BJ (cell line): ENCODE measurements around the gene VCL. TPM values are rescaled to one million over a fixed set of nuclear protein-coding genes. Genes with fewer than 3 reads are reported as not detected.

Experiments
- CTCF ChIA-PET: fragments of 350-600 bp; formaldehyde crosslinking; extraction: SDS; loops from one replicate; lab custom pipeline; 2021; ENCODE audit warnings: antibody characterized with exemption, inconsistent platforms; lab: Yijun Ruan, JAX
- POLR2A ChIA-PET: fragments of 300-600 bp; sonication (Branson Sonifier 250); formaldehyde crosslinking; extraction: SDS; loops from one replicate; lab custom pipeline; 2021; ENCODE audit warnings: antibody characterized with exemption; lab: Charles Lee
- DNase-seq: peaks from one replicate; pipeline ENCODE4 v3.0.0-alpha.2; 2011; ENCODE audit warnings: low read depth
- H3K27me3 ChIP-seq: 2 replicates; pipeline ENCODE4 v1.6.0; 2011; ENCODE audit warnings: low read length; ENCODE audit not compliant: control insufficient read depth, insufficient read depth
- H3K36me3 ChIP-seq: 2 replicates; pipeline ENCODE4 v1.5.1; 2011; ENCODE audit warnings: low read length; ENCODE audit not compliant: control insufficient read depth, insufficient read depth
- H3K4me3 ChIP-seq: 2 replicates; pipeline ENCODE4 v1.5.1; 2011; ENCODE audit warnings: low read depth, mild to moderate bottlenecking, control low read depth, low read length
- CTCF ChIP-seq: IDR thresholded peaks from 2 replicates; pipeline ENCODE4 v1.5.1; 2011; ENCODE audit warnings: low read depth, mild to moderate bottlenecking, control low read depth, inconsistent platforms, low read length, moderate library complexity; ENCODE audit not compliant: insufficient read depth
- polyA plus RNA-seq: library from polyadenylated mRNA; depleted of rRNA; stranded (reverse); fragments of >200 nt; gene quantifications from 2 replicates; pipeline ENCODE4 v1.2.3, GENCODE V29; 2011

Gene VCL
- polyA plus RNA-seq, 1 experiment, result 255 TPM

DNA sequence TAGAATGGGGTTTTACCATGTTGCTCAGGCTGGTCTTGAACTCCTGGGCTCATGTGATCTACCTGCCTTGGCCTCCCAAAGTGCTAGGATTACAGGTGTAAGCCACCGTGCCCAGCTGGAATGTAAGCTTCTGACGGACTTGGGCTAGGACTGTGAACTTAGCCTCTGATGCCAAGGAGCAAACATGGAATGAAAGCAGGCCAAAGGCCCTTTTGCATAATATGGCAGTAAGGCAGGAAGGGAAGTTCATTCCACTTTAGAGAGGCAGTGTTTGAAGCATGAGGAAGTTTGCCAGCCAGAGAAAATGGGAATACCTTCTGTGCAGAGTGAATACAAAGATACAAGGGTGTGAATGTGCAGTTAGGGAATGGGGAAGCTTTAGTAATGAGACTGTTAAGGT, 20.3 kb downstream of the VCL start:
- DNase-seq, result no peak
- ChIA-PET POLR2A (no interaction called here), CTCF (no interaction called here)
- TF ChIP-seq CTCF, result no peak
- no peak overlapping the region for H3K4me3 ChIP-seq
- H3K36me3 ChIP-seq, result 0 out of 2 replicates have a peak, but pooled peaks cover 1% of the 10 kb centered on the region
- H3K27me3 ChIP-seq, result no peaks in the 10 kb centered on the region

DNA sequence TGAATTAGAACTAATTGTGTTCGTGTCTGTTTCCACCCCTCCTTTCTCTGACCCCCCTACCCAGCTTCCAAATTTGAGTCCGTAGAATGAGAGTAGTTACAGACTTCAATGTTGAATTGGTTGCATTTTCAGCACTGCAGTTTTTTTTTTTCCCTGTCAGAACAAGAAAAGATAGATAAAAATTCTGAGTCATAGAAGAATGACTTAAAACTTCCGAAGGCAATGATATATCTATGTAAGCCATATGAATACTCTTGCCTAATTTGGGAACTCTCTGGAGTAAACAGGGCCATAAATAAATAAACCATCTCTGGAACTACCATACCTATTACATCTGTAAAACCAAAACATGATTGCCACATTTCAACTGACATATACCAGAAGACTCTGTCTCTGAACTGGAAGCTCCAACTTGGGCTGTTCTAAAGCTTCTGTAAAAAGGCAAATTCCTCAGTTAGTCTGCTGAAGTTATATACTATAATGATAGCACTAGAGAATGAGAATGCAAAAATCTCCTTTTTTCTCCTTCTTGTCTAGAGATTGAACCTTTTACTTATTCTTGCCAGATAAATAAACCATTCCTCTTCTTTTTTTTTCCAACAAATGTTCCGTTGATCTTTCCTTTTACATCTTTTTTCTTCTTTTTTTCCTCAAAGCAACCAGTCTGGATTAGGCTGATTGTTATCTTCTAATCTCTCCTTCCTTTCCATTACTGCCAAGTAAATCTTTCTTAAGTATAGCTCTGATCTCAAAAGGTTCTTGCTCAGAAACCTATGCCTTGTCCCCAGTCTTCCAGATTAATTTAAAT, 23.5 kb downstream of the VCL start:
- H3K27me3 ChIP-seq, result no peaks in the 10 kb centered on the region
- 0 out of 2 replicates have a peak, but pooled peaks cover 1% of the 10 kb centered on the region for H3K36me3 ChIP-seq
- POLR2A ChIA-PET, result interaction anchor here (0.5 to 0.7 kb wide), 3 partner anchors 23 to 101 kb away, joined by 3 to 8 read pairs (median 6); no protein-coding TSS in a partner anchor
- no peak for DNase-seq
- H3K4me3 ChIP-seq, result no peak overlapping the region
- CTCF ChIA-PET, result interaction anchor here (1.0 to 2.0 kb wide), 2 partner anchors 48 to 60 kb away, joined by 3 to 4 read pairs; no protein-coding TSS in a partner anchor
- no peak for TF ChIP-seq CTCF

DNA sequence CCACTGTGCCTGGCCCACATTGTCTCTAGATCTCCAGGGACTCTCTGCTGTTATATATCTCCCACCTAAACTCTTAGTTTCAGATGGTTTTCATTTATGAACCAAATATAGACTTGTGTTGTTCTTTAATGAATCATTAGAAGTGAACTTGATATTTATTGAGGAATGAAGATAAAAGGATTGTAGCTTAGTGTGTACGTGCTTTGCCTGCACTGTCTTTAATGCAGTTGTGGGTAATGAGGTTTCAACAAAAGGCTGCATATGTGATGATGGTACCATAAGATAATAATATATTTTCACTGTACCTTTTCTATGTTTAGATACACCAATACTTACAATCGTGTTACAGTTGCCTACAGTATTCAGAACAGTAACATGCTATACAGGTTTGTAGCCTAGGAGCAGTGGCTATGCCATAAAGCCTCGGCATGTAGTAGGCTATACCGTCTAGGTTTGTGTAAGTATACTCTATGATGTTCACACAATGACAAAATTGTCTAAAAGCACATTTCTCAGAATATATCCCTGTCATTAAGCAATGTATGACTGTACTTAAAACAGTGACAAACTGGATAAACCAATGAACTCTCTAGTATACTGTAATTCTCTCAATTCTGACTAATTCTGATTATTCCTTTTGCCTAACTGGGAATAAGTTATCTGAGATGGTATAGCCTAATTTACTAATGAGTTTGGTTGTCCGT, 25.2 kb downstream of the VCL start:
- no peak for TF ChIP-seq CTCF
- no peak for DNase-seq
- Histone ChIP-seq H3K27me3 (no peaks in the 10 kb centered on the region), H3K4me3 (no peak overlapping the region), H3K36me3 (0 out of 2 replicates have a peak, but pooled peaks cover 1% of the 10 kb centered on the region)
- ChIA-PET CTCF (no interaction called here), POLR2A (no interaction called here)

DNA sequence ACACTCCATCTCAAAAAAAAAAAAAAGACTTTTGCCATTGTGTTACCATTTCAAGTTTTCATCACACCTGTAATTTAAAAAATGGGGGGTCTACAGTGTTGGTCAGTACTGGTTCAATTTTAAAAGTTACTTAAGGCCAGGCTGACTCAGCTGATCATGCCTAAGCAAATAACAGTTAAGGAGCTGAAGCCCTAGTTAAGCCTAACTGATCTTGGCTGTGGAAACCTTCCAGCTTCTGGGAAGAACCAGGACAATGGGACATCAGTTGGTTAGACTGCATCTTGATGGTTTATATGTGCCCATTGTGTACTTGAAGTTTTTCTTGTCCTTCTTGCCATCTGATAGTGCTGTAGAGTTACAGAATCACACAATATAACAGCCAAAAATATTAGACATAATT, 26.7 kb downstream of the VCL start:
- H3K36me3 ChIP-seq, result no peaks in the 10 kb centered on the region
- no peak for TF ChIP-seq CTCF
- no peak for DNase-seq
- POLR2A ChIA-PET, result interaction anchor here (0.6 kb wide), 1 partner anchor 1152 kb away, joined by 4 read pairs; no protein-coding TSS in a partner anchor
- no peaks in the 10 kb centered on the region for H3K27me3 ChIP-seq
- CTCF ChIA-PET, result interaction anchor here (0.6 to 2.1 kb wide), 3 partner anchors 11 to 79 kb away, joined by 3 to 9 read pairs (median 3); no protein-coding TSS in a partner anchor
- no peak overlapping the region for H3K4me3 ChIP-seq
